ENCODE data around the gene SIRPD.

SIRPD gene

DNA sequence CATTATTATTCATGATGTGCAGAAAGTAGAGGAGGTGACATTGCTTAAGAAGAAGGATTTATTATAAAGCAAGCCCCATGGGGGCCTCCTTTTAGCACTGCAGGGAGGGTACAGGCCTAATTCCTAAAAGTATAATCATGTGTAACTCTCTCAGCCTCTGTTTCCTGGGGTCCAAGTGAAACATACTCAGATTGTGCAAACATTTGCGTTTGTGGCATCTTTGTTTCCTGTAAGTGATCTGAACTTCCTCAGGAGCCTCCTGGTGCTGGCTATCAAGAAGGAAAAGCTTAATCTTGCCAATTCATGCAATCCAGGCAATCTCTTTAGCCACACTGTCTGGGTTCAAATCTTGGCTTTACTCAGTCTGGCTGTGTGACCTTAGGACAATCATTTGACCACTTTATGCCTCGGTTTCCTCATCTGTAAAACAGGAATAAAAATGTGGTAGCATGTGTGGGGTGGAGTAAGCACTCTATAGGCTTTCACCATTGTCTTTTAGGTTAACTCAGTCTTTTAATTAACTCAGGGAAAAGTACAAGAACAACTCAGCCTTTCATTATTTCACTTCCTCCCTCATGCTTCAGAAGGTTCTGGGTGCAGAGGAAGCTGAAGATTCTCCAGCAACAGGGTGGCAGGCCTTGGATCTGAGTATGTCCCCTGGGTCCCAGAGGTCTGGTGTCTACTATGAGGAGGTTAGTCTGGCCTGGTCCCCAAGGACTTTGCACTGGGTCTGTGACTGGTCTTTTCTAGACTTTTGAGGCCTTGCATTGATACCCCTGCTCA, 65.5 kb downstream of the SIRPD start:
- FAIRE-seq: no peak
- no peak for DNase-seq (ENCODE audit: insufficient read length)

DNA sequence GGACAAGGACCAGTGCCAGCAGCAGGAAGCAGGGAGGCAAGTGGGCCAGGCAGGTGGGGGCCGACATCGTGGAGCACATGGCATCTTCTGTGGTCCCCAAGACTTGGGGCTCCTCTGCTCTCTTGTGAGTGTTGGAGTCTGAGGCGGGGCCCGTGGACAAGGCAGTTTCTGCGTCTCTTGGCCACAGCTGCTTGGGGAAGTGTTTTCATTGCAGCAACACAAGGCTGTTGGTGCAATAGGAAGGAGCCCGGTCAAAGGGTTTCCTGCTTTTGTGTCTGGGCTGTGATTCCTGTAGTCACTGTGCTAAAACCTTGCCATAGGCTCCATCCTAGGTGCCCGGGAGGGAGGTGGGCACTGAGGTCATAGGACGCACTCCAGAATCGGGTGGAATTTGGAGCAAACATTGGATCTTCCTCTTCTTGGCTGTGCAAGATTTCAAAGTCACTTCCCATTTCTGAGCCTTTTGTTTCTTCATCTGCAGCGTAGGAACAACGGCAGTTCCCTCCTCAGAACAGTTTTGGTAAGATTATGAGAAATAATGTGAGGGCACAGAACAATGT, 66.1 kb downstream of the SIRPD start, which contains the start of gene SIRPB2:
Gene SIRPB2 (minus strand): TSS at position 140 of the 560 bp plus-strand sequence. CDS start 61 bp downstream, at position 79.
- DNase-seq (ENCODE audit: insufficient read length) (no peak), FAIRE-seq (no peak)
- TF ChIP-seq POLR2A (IDR thresholded peaks at IDR 0.05; ENCODE audit: low read depth, low read length): no peak
- TF ChIP-seq POLR2AphosphoS5 (IDR thresholded peaks at IDR 0.05; ENCODE audit: low read depth, low read length): no peak
- TF ChIP-seq TAF1 (IDR thresholded peaks at IDR 0.05; ENCODE audit: borderline replicate concordance, low read depth, low read length): no peak

More for the DNA sequence above, 65.5 kb downstream of the SIRPD start:
- TF ChIP-seq TAF1 (IDR thresholded peaks at IDR 0.05; ENCODE audit: borderline replicate concordance, low read depth, low read length) (no peak), POLR2A (IDR thresholded peaks at IDR 0.05; ENCODE audit: low read depth, low read length) (no peak), POLR2AphosphoS5 (IDR thresholded peaks at IDR 0.05; ENCODE audit: low read depth, low read length) (no peak)

DNA sequence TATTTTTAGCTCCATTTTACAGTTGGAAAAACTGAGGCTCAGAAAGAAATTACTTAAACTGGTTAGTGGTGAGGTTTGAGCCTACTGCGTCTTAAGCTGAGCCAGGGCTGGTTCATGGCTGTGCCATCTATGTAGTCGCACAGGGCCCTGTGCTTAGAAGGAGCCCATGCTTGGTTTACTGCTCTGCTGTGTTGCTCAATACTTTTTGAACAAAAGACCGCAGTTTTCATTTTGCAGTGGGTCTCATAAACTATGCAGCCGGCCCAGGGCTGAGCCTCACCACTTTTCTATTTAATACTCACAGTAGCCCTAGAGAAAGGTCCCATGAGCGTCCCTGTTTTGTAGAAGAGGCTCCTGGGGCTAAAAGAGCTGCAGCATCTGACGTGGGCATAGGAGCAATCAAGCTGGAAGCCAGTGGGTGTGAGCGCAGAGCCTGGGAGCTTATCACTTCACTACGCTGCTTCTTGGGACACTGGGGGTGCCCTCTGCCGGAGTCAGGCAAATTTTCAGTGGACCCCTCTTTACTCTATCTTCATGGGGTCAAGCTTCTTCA, 66.8 kb downstream of the SIRPD start:
- FAIRE-seq: no peak
- TF ChIP-seq POLR2A (IDR thresholded peaks at IDR 0.05; ENCODE audit: low read depth, low read length) (no peak), POLR2AphosphoS5 (IDR thresholded peaks at IDR 0.05; ENCODE audit: low read depth, low read length) (no peak), TAF1 (IDR thresholded peaks at IDR 0.05; ENCODE audit: borderline replicate concordance, low read depth, low read length) (no peak)
- DNase-seq (ENCODE audit: insufficient read length): no peak

GRCh38 chr20:1489764-1490436, 67.6 kb downstream of the SIRPD start:
- no peak for FAIRE-seq

GRCh38 chr20:1489325-1489724, 68.2 kb downstream of the SIRPD start:
- TF ChIP-seq TAF1 (IDR thresholded peaks at IDR 0.05; ENCODE audit: borderline replicate concordance, low read depth, low read length): no peak
- no peak for TF ChIP-seq POLR2AphosphoS5 (IDR thresholded peaks at IDR 0.05; ENCODE audit: low read depth, low read length)
- TF ChIP-seq POLR2A (IDR thresholded peaks at IDR 0.05; ENCODE audit: low read depth, low read length): no peak
- DNase-seq (ENCODE audit: insufficient read length): no peak
- FAIRE-seq: no peak

More at GRCh38 chr20:1489764-1490436, 67.6 kb downstream of the SIRPD start:
- no peak for DNase-seq (ENCODE audit: insufficient read length)
- no peak for TF ChIP-seq TAF1 (IDR thresholded peaks at IDR 0.05; ENCODE audit: borderline replicate concordance, low read depth, low read length)
- TF ChIP-seq POLR2A (IDR thresholded peaks at IDR 0.05; ENCODE audit: low read depth, low read length): no peak
- TF ChIP-seq POLR2AphosphoS5 (IDR thresholded peaks at IDR 0.05; ENCODE audit: low read depth, low read length): no peak

- FAIRE-seq (no peak), DNase-seq (ENCODE audit: insufficient read length) (no peak)
- TF ChIP-seq POLR2A (IDR thresholded peaks at IDR 0.05; ENCODE audit: low read depth, low read length) (no peak), TAF1 (IDR thresholded peaks at IDR 0.05; ENCODE audit: borderline replicate concordance, low read depth, low read length) (no peak), POLR2AphosphoS5 (IDR thresholded peaks at IDR 0.05; ENCODE audit: low read depth, low read length) (no peak)
These were observed 70.9 kb downstream of the SIRPD start for GRCh38 chr20:1486566-1486965.

DNA sequence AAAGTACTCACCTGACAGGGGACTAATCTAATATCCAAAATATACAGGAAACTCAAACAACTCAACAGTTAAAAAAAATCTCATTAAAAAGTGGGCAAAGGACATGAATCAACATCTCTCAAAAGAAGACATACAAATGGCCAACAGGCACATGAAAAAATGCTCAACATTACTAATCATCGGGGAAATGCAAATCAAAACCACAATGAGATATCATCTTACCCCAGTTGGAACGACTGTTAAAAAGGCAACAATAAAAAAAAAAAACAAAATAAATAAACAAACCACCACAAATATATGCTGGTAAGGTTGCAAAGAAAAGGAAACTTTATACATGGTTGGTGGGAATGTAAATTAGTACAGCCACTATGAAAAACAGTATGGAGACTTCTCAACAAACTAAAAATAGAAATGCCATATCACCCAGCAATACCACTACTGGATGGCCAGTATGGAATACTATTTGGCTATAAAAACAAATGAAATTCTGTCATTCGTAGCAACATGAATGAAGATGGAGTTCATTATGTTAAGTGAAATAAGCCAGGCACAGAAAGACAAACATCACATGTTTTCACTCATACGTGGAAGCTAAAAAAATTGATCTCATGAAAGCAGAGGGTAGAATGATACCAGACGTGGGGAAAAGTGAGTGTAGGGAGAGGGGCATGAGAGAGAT, 72.9 kb downstream of the SIRPD start:
- FAIRE-seq: no peak
- TF ChIP-seq TAF1 (IDR thresholded peaks at IDR 0.05; ENCODE audit: borderline replicate concordance, low read depth, low read length) (no peak), POLR2AphosphoS5 (IDR thresholded peaks at IDR 0.05; ENCODE audit: low read depth, low read length) (no peak), POLR2A (IDR thresholded peaks at IDR 0.05; ENCODE audit: low read depth, low read length) (no peak)
- no peak for DNase-seq (ENCODE audit: insufficient read length)
